Endodermal cell (in vitro differentiated cells): Measurements from ENCODE around the gene FRRS1L. TPM values are rescaled to one million over a fixed set of nuclear protein-coding genes. Genes with fewer than 3 reads are reported as not detected.
A peak's percentile ranks its signal among the peaks of the same experiment; 100 is the strongest.

Experiments used
- DNase-seq: peaks from one replicate; pipeline ENCODE4 v3.0.0-alpha.2; 2017
- H3K27ac ChIP-seq: 2 replicates; pipeline ENCODE4 v1.5.1; 2013; ENCODE audit warnings: mild to moderate bottlenecking, low read depth, low read length, moderate library complexity
- H3K27me3 ChIP-seq: 2 replicates; pipeline ENCODE4 v1.6.1; 2013; ENCODE audit warnings: mild to moderate bottlenecking, low read length, moderate library complexity; ENCODE audit not compliant: insufficient read depth, control insufficient read depth, poor library complexity, severe bottlenecking
- H3K36me3 ChIP-seq: 2 replicates; pipeline ENCODE4 v1.7.0; 2013; ENCODE audit warnings: mild to moderate bottlenecking, low read length, moderate library complexity; ENCODE audit not compliant: control insufficient read depth, insufficient read depth
- H3K4me1 ChIP-seq: one replicate; pipeline ENCODE4 v1.7.0; 2013; ENCODE audit warnings: low read length; ENCODE audit not compliant: control insufficient read depth, insufficient read depth
- H3K4me3 ChIP-seq: 2 replicates; pipeline ENCODE4 v1.5.1; 2013; ENCODE audit warnings: mild to moderate bottlenecking, low read length, moderate library complexity
- H3K9ac ChIP-seq: 2 replicates; pipeline ENCODE4 v1.6.1; 2013; ENCODE audit warnings: mild to moderate bottlenecking, low read length, moderate library complexity; ENCODE audit not compliant: poor library complexity, severe bottlenecking; ENCODE audit errors: extremely low read depth
- H3K9me3 ChIP-seq: 2 replicates; pipeline ENCODE4 v1.6.1; 2013; ENCODE audit warnings: mild to moderate bottlenecking, low read length, moderate library complexity; ENCODE audit not compliant: control insufficient read depth
- H3K27ac Mint-ChIP-seq: 2 replicates; pipeline ENCODE4 v1.8.0; 2020; ENCODE audit warnings: mixed read lengths
- H3K27me3 Mint-ChIP-seq: 2 replicates; pipeline ENCODE4 v1.8.0; 2021; ENCODE audit warnings: mild to moderate bottlenecking, mixed read lengths; ENCODE audit not compliant: insufficient read depth
- H3K36me3 Mint-ChIP-seq: 2 replicates; pipeline ENCODE4 v1.8.0; 2020; ENCODE audit warnings: low read depth, mixed read lengths
- H3K4me1 Mint-ChIP-seq: 2 replicates; pipeline ENCODE4 v1.8.0; 2020; ENCODE audit warnings: mixed read lengths
- H3K4me3 Mint-ChIP-seq: 2 replicates; pipeline ENCODE4 v1.8.0; 2020; ENCODE audit warnings: mild to moderate bottlenecking, moderate library complexity, mixed read lengths
- H3K9me3 Mint-ChIP-seq: 2 replicates; pipeline ENCODE4 v1.8.0; 2020; ENCODE audit warnings: mild to moderate bottlenecking, mixed read lengths
- CTCF ChIP-seq: fragments of 200-600 bp; sonication (generic); conservative IDR thresholded peaks from 2 replicates; pipeline ENCODE4 v1.5.0; 2021; ENCODE audit warnings: antibody characterized with exemption, mild to moderate bottlenecking
- WGBS, 2 experiments: methylation state at CpG; one replicate each; pipeline versions ENCODE4 v1.1.5 to v1.1.7; 2013; ENCODE audit warnings: missing lambda C conversion rate in 2 of 2, mixed read lengths in 1 of 2; ENCODE audit not compliant: insufficient coverage in 1 of 2, insufficient read length in 1 of 2; 5-methylcytosine and 5-hydroxymethylcytosine counted together
- total RNA-seq, 2 donors: library from RNA; stranded (reverse); fragmentation: NEBNext Ultra II Directional in 1 of 2; extraction: Animal tissue kit (Norgen Biotek cat#: 25700) in 1 of 2; gene quantifications; 2 replicates in 1 of 2; 3 replicates in 1 of 2; pipeline ENCODE4 v1.2.1, GENCODE V29; 2021

FRRS1L gene
- total RNA-seq, 2 donors from 2014 or later, result 1.5 to 1.8 TPM

- TF ChIP-seq CTCF, result no peak
- no peak for DNase-seq
- H3K36me3 Mint-ChIP-seq, result peaks cover 9% of the 10 kb centered on the region
- H3K27me3 Mint-ChIP-seq, result peaks cover 5% of the 10 kb centered on the region
- Histone ChIP-seq H3K9me3 (no peaks in the 10 kb centered on the region), H3K4me3 (peak overlapping the region; percentile 95), H3K4me1 (peaks cover 13% of the 10 kb centered on the region), H3K9ac (peak overlapping the region; percentile 66), H3K36me3 (no peaks in the 10 kb centered on the region), H3K27me3 (no peaks in the 10 kb centered on the region), H3K27ac (no peak overlapping the region)
- H3K4me3 Mint-ChIP-seq, result peak overlapping the region; percentile 91
- peaks cover 43% of the 10 kb centered on the region for H3K4me1 Mint-ChIP-seq
- 46 to 55% methylated on average over 10 to 13 of the region's 14 CpGs for WGBS, 2 experiments
- peak overlapping the region; percentile 95 for H3K27ac Mint-ChIP-seq
- no peaks in the 10 kb centered on the region for H3K9me3 Mint-ChIP-seq
Measured at GRCh38 chr9:109117856-109118807, 48.9 kb downstream of the FRRS1L start.

GRCh38 chr9:109115931-109116526 is 51.0 kb downstream of the FRRS1L start:
- Mint-ChIP-seq H3K27ac (no peak overlapping the region), H3K4me1 (peaks cover 44% of the 10 kb centered on the region), H3K4me3 (no peak overlapping the region), H3K9me3 (no peaks in the 10 kb centered on the region), H3K36me3 (peaks cover 9% of the 10 kb centered on the region), H3K27me3 (no peaks in the 10 kb centered on the region)
- Histone ChIP-seq H3K4me3 (no peak overlapping the region), H3K27ac (no peak overlapping the region), H3K27me3 (no peaks in the 10 kb centered on the region), H3K4me1 (peaks cover 9% of the 10 kb centered on the region), H3K9me3 (no peaks in the 10 kb centered on the region), H3K9ac (no peak overlapping the region), H3K36me3 (no peaks in the 10 kb centered on the region)
- DNase-seq, result no peak
- 93 to 100% methylated on average over 3 of the region's 3 CpGs for WGBS, 2 experiments
- no peak for TF ChIP-seq CTCF

- H3K9me3 Mint-ChIP-seq, result no peaks in the 10 kb centered on the region
- DNase-seq, result no peak
- no peak overlapping the region for H3K9ac ChIP-seq
- 88 to 94% methylated on average over 2 to 3 of the region's 3 CpGs for WGBS, 2 experiments
- no peaks in the 10 kb centered on the region for H3K27me3 ChIP-seq
- H3K36me3 ChIP-seq, result no peaks in the 10 kb centered on the region
- H3K4me3 Mint-ChIP-seq, result no peak overlapping the region
- H3K36me3 Mint-ChIP-seq, result peaks cover 9% of the 10 kb centered on the region
- peaks cover 9% of the 10 kb centered on the region for H3K4me1 ChIP-seq
- H3K4me1 Mint-ChIP-seq, result peaks cover 48% of the 10 kb centered on the region
- H3K27ac Mint-ChIP-seq, result no peak overlapping the region
- no peaks in the 10 kb centered on the region for H3K27me3 Mint-ChIP-seq
- no peak overlapping the region for H3K4me3 ChIP-seq
- H3K9me3 ChIP-seq, result no peaks in the 10 kb centered on the region
- TF ChIP-seq CTCF, result no peak
- no peak overlapping the region for H3K27ac ChIP-seq
Measured at GRCh38 chr9:109114670-109115069, 52.4 kb downstream of the FRRS1L start.
